NCI-H460 (cell line): ENCODE results near the gene OR51I2. TPM values are rescaled to one million over a fixed set of nuclear protein-coding genes. Genes with fewer than 3 reads are reported as not detected.

ENCODE experiments used
- DNase-seq: peaks from one replicate; pipeline ENCODE4 v3.0.0-alpha.2; 2016; ENCODE audit warnings: low read depth; ENCODE audit errors: extremely low read depth
- total RNA-seq: library from RNA; depleted of rRNA; stranded (reverse); fragments of >200 nt; shearing (Covaris generic); gene quantifications from 2 replicates; pipeline ENCODE4 v1.2.3, GENCODE V29; 2014; rRNA removed

Gene OR51I2
- total RNA-seq, 1 experiment from 2014 or later: not detected

- DNase-seq: no peak
These were observed 56.4 kb downstream of the OR51I2 start for GRCh38 chr11:5505363-5506048.

Other genes with a start within 250 kb of the OR51I2 start
- not detected in 2 replicates for gene OR51V1, start 248.6 kb upstream of the OR51I2 start, total RNA-seq
- gene HBB, start 222.3 kb upstream of the OR51I2 start, total RNA-seq: not detected in 2 replicates
- not detected in 2 replicates for gene HBD, start 214.8 kb upstream of the OR51I2 start, total RNA-seq
- not detected in 2 replicates for gene HBG1, start 199.5 kb upstream of the OR51I2 start, total RNA-seq
- gene HBG2, start 194.5 kb upstream of the OR51I2 start, total RNA-seq: not detected in 2 replicates
- gene HBE1, start 179.4 kb upstream of the OR51I2 start, total RNA-seq: 0.29 and 1.2 TPM in 2 replicates
- gene OR51B4, start 147.4 kb upstream of the OR51I2 start, total RNA-seq: not detected in 2 replicates
- gene OR51B2, start 125.0 kb upstream of the OR51I2 start, total RNA-seq: not detected in 2 replicates
- 0.35 TPM in 1 of 2 replicates, not detected in the other for gene OR51B5, start 105.8 kb upstream of the OR51I2 start, total RNA-seq
- gene OR51B6, start 97.8 kb upstream of the OR51I2 start, total RNA-seq: not detected in 2 replicates
- gene OR51M1, start 65.5 kb upstream of the OR51I2 start, total RNA-seq: not detected in 2 replicates
- gene OR51Q1, start 27.2 kb upstream of the OR51I2 start, total RNA-seq: not detected in 2 replicates
- not detected in 2 replicates for gene OR51I1, start 7.8 kb upstream of the OR51I2 start, total RNA-seq
- not detected in 2 replicates for gene OR52D1, start 39.4 kb downstream of the OR51I2 start, total RNA-seq
- gene UBQLN3, start 60.6 kb downstream of the OR51I2 start, total RNA-seq: not detected in 2 replicates
- gene UBQLNL, start 67.4 kb downstream of the OR51I2 start, total RNA-seq: not detected in 2 replicates
- not detected in 2 replicates for gene OR52H1, start 99.2 kb downstream of the OR51I2 start, total RNA-seq
- not detected in 2 replicates for gene OR52B6, start 131.6 kb downstream of the OR51I2 start, total RNA-seq
- 8.5 and 10.2 TPM in 2 replicates for gene TRIM6, start 147.3 kb downstream of the OR51I2 start, total RNA-seq
- 4.9 and 6.3 TPM in 2 replicates for gene TRIM34, start 175.7 kb downstream of the OR51I2 start, total RNA-seq
- gene TRIM5, start 235.8 kb downstream of the OR51I2 start, total RNA-seq: 23.8 and 25.1 TPM in 2 replicates
- gene TRIM22, start 240.5 kb downstream of the OR51I2 start, total RNA-seq: 1.2 and 1.4 TPM in 2 replicates